ENCODE measurements around the gene TRABD2B.

TRABD2B gene

DNA sequence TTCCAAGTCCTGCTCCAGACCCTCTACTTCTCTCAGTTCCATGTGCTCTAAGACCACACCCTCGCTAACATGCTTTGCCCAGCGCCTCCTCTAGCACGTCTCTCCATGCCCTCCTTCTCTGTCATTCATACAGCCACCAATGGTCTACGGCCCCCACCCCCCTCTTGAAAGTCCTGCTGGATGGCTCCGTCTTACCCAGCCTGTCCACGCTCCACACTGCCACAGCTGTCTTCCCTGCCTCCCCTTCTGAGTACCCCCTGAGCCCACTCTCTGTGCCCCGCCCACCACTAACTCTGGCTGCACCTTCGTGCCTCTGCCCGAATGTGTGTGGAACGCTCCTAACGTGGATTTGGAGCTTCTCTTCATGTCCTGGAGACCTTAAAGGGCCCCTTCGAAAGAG is 244.6 kb downstream of the TRABD2B start:
- DNase-seq = no peak

DNA sequence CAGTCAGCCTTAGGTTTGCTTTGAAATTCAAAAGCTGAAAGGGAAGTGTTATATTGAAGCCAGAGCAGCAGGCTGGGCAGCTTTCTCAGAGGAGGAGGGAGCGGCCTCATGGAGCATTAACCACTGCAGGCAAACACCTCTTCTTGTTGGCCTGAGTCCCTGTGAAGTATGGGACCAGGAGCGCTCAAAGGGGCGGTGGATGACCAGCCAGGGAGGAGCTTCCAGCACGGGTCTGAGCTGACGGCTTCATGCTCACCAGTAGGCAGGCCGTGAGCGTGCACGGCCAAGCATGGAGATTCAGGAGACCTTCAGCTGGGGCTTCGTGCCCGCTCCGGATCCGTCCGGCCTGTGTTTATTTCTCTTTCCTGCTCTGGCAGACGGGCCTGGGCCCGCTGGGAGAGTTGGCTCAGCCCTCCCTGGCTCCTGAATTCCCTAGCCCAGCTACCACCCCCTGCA is 245.2 kb downstream of the TRABD2B start:
- DNase-seq = no peak

DNA sequence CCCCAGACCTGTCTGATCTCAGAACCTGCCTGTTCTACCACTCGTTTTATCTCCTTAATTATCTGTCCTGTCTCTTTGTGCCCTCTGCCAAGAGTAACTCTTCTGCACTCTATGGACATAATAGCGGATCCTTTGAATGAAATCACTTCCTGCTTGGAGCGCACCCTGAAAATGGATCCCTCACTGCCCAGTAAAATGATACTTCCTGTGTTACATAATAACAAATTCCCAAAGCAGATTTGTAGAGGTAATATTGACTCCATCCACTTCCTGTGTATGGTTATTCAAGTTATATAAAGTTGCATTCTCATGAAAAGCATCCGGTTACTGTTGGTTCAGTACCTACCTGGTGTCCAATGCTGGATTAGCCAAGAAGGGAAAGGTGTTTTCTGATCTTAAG is 246.0 kb downstream of the TRABD2B start:
- DNase-seq = no peak

DNA sequence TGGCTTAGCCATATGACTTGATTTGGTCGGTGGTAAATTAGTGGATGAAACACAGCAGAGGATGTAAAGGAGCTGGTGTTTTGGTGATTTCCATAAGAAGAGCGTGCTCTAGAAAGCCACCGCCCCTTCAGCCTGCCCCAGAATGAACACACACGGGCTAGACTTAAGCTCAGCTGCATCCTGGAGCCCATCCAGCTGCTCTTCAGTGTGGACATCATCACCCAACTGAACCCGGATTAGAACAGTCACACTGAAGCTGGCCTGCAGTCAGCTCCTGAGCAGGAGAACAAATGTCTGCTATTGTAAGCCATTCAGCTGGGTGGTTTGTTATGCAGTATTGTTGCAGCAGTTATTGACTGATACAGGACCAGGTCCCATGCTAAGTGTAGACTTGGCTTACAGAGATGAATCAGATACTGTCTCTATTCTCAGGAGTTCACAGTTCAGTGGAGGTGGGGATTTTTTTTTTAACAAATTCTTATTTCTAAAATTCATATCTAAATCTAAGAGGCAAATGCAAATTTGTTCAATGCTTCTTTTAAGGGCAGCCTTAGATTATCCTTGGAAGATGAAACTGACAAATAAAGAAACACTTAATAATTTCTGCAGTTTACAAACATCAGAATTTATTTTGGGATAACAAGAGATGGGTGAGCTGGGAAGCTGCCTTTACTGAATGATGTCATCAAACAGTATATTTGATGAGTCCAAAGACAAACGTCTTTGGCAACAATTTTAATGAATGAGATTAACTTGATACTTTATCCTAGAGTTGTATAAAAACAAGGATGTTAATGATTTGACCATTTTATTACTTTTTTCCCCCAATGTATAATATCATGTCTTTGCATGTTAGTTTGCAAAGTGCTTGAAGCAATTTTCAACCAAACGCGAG is 251.2 kb downstream of the TRABD2B start:
- DNase-seq = no peak

DNA sequence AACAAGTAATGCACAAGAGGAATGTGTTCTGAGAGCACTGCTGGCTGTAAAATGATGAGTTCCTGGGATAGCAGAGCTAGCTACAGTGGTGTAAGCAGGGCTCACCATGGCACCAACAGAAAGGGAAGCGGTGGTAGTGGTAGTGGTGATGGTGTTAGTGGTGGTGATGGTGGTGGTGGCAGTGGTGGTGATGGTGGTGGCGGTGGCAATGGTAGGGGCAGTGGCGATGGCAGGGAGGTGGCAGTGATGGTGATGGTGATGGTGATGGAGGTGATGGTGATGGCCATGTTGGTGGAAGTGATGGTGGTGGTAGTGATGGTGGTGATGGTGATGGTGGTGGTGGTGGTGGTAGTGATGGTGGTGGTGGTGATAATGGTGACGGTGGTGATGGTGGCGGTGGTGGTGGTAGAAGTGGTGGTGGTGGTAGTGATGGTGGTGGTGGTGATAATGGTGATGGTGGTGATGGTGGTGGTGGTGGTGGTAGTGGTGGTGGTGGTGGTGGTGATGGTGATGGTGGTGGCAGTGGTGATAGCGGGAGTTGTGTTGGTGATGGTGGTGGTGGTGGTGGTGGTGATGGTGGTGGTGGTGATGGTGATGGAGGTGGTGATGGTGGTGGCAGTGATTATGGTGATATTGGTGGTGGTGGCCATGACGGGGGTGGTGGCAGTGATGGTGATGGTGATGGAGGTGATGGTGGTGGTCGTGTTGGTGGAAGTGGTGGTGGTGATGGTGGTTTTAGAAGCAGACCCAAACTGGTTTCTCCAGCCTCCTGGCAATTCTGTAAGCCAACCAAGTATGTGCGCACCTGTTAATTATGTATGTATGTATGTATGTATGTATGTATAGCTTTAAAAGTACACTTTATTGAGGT is 254.1 kb downstream of the TRABD2B start:
- no peak for DNase-seq

DNA sequence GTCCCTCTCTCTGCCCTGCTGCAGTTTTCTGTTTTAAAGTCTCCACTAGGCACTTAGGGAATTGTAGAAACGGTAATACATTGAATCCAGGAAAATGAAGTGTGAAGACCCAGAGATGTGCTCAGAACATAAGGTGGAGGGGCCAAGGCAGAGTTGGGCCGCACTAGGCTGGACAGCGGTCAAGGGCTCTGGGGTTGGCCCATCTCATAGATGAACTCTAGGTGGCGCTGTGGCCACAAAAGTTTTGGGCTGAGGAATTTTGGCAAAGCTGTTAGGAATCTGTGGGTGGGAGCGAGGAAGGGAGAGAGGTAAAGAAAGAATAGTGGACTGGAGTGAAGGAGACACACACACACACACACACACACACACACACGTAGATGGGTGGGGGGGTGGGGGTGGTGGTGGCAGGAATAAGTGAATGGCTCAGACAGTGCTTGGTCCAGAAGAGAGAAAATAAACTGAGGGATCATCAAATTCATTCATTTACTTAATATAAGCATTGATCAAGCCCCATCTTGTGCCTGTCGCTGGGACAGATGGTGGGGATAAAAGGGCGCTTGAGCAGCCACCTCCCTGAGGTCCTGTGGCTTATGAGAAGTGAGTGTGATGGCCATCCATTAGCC is 258.5 kb downstream of the TRABD2B start:
- peak; percentile 20 to 50 (median 40) for DNase-seq

DNA sequence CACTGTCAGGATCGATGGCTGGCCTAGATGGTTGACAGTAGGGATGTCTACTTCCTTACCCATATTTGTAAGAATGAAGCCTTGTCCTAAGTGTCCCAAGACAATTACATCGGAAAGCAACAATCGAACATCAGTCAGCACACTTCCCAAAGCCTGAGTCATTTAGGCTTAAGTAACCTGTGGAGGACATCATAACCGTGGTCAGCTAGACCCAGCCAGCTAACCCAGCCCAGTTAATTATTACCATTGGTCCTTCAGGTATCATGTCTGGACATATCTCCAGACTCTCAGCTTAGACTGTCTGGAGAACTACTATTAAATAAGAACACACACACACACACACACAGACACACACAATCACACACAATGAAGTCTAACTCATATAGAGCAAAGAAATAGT is 264.7 kb downstream of the TRABD2B start:
- DNase-seq = no peak

DNA sequence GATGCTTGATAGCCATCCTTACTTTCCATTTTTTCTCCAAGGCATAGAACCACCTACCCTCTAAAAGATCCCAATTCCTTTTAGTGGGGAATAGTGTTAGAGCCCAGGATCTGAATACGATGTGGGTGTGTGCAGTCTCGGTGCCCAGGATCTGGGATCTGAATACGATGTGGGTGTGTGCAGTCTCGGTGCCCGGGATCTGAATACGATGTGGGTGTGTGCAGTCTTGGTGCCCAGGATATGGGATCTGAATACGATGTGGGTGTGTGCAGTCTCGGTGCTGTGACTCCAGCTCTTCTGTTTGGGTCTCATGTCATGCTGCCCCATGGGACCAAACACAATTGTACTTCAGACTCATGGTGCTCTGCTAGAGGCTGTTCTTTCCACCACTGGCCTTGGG is 265.5 kb downstream of the TRABD2B start:
- no peak for DNase-seq

DNA sequence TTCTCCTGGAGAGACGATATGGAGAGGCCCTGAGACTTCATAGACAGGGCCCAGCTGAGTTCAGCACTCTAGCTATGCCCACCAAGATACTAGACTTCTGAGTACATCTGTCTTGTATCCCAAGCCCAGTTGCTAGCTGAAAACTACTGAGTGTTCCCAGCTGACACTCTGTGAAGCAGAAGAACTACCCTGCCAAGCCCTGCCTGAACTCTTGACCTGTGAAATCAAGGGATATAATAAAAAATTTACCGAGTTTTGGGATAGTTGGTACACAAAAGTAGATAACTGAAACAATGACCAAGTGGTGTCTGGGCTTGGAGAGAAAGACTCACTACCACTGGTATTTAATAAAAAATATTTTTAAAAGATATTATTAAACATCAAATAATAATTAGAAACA is 267.5 kb downstream of the TRABD2B start:
- DNase-seq = no peak

DNA sequence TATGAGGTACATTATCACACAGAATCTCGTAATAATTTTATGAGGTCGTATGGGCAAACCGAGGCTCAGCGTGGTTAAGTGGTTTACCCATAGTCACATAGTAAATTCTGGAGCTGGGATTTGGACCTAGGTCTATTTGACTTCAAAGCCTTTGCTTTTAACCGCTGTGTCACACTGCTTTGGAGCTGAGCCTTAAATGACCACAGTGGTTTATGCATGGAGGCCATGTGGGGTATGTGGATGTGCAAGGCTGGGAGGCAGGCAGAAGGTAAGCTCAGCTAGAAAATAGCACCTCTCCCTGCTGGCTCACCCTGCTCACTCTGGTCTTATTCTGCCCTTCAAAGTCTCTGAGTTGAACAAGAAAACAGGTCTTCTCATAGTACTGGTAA is 269.5 kb downstream of the TRABD2B start:
- no peak for DNase-seq

DNA sequence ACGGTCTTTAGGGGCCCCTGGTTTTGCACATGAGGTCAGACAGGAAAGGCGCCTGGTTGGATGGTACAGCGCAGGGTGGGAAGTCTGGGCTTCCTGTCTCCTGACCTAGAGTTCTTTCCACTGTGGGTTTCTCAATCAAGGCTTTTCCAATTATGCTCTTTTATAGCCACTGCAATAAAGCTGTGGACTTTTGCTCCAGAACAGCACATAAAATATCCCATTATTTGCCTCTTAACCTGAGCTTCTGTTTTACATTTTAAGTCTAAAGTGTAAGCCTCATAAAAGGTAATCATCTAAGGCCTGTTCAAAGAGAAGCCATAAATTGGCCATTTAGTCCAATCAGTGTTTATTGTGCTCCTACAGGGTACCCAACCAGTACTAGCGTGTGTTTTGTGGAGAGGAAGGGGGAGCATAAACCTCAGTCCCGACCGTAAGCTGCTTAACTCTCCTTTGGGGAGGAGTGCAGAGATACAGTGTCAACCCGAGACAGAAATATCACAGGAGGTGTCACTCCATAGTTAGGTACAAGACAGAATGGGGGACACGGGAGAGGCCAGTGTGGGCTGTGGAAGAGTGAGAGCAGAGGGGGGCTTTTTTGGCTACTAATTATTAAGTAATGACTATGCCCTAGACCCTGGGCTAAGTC is 270.0 kb downstream of the TRABD2B start:
- DNase-seq = no peak

DNA sequence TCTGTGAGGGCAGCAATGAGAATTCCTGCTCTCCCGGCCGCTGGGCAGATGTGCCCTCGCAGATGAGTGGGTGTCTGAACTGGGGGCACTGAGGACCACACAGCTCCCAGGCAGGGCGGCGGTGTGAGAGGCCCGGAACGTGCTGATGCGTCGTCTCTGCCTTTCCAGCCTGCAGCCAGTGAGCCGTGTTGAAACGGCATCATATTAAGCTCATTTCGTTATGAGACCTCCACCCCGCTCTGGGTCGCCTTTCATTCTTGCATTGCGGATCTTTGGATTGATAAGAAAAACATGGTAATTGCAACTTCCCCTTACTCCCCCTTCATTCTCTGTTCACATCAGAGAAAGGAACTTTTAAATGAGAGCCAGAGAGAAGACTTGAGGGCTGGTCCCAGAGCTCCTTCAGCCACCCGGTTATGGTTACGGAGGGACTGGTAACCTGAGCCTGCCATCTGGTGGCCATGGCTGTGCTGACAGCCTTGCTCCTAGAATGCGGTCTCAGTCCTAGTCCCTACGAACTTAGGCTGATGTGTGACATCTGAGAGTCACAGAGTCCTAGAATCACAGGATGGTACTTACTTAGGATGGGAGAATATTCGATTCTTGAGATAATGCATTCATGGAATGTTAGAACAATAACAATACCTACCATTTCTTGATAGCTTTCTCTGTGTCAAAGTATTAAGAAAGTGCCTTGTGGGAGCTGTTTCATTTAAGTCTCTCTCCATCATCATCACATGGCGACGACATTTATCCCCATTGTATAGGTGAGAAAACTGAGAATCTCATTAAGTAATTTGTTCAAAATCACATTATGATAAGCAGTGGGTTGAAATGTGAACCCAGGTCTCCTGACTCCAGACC is 271.0 kb downstream of the TRABD2B start:
- peak; percentile 72 to 84 (median 76) for DNase-seq

DNA sequence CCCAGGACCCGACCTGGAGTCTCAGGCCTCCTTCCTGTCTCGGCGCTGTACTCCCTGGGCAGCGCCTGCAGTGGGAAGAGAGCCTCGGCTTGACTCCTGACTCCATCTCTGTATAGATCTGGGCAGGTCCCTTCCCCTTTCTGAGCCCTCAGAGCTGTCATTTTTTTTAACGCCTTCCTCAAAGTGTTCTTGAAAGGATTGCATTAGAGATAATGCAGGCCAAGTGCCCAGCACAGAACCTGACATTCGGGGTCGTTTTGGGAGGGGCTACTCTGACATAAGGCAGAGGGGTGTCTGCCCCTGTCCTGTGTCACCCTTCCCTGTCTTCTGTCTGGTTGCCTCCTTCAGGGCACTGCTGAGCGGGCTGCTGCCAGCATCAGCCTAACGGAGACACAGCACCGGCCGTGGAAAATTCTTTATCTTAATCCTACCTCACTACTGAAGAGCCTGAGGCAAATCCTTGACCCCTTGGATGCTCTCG is 271.6 kb downstream of the TRABD2B start:
- peak in 3 of 4 experiments; percentile 27 to 38 (median 38) for DNase-seq

DNA sequence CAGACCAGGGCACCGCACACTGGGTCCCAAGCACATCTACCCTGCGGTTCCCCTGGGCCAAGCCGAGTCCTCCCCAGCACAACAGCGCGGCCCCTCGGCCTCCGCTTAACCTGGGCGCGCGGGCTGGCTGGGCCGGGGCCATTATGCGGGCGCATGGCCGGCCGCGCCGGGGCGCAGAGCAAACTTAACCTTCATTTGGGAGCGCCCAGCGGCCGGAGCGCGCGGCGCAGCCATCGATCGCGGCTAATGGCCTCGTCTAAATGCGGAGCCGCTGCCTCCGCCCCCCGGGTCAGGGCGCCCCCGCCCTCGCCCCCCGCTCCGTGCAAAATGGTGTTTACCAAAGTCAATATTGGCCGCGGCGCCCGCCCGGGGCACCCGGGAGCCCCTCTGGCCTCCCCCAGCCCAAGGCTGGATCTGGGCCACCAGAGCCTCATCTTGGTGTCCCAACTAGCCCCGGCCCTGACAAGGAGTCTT is 272.1 kb downstream of the TRABD2B start:
- DNase-seq = peak in 1 of 4 experiments; percentile 13

DNA sequence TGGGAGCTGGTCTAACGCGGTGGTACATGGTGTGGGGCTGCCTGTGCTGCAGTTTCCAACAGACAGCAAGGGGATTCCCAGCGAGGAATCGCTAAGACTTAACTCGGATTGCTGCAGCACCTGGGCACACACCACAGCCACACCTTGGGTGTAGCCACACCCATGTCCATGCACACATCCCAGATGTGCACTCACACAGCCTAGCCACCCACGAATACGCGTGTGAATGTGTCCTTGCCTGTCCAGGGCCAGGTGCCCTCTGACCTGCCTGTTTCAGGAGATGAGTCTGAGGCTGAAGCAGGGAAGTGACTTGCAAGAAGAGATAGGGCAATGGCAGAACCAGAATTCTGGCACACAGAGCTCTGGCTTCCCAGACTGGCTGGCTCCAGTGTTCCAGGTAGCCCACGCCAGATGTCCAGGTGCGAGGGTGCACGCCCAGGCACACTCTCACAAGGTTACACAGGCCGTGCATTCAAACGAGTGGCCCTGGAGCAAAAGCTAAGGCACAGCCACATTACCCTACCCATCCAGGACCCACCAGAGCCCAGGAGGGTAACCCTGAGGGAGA is 272.7 kb downstream of the TRABD2B start:
- no peak for DNase-seq

DNA sequence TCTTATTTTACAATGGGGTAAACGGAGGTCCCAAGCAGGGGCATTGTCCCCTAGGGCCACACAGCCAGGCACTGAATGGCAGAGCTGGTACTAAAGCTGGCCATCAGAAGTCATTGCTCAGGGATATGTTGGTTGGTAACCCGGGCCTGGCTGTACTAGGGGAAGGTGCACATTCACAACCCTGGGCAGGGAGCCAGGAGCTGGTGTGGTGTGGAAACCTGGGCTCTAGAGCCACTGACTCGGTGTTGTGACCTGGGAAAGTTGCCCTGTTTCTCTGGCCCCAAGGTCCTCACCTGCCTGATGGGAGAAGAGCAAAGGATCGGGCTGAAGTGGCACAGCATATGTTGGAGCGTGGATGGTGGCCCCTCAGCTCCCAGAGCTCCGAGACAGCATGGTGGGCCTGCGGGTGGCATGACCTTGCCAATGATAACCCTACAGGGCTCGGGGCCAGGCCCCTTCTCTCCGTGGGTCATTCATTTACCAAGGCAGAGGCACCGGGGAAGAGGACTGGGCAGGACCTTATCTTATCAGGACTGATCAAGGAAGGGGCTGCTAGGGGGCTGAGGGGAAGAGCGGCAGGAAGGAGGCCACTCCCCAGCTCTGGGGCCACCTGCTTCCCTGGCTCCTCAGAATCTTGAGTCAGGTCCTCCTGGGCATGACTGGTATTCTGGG is 274.1 kb downstream of the TRABD2B start:
- DNase-seq = no peak

DNA sequence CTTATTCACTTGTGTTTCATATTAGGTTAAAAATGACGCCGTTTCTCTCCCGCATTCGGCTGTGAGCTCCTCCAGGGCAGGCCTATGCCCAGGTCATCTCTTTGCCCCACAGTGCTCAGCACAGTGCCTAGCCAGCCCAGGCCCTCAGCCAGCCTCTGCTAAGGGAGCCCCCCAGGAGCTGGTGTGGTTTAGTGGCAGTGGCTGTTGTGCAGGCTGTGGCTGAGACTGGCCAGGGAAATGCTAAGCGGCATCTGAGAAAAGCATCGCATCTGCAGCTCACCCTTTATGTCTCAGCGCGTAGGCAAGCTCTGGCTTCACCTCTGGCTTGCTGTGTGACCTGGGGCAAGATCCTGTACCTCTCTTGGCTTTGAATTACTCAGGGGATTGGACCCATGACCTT is 275.1 kb downstream of the TRABD2B start:
- DNase-seq = no peak

DNA sequence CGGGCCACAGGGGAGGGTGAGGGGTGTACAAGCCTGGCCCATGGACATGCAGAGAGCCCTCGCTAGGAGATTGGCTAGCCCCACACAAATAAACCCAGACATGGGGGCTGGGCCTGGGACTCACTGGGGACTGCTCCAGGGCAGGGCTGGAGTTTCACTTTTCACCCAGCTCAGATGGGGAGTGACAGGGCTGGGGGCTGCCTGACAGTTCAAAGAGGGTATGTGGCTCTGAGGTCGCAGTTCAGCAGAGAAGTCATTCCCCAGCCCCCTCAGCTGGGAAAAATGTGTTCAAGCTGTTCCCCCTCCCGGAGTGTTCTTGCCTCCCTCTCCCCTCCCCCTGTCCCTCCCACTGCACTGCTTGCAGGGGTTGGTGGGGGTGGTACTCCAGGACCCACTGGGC is 277.1 kb downstream of the TRABD2B start:
- DNase-seq = no peak

DNA sequence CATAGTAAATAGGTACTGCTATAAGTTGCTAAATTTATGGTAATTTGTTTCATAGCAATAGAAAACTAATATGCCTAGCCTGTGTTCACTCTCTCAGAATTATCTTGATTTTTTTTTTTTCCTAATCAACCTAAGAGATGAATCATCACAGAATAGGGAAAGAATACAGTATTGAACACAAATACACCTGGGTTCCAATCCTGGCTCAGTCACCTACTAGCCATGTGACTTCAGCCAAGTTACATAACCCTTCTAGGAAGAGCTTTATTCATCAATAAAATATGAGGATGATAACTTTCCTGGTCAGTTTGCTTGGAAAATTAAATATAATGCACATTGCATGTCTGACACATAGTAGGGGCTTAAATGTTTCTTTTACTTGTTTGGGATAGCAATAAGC is 279.8 kb downstream of the TRABD2B start:
- no peak for DNase-seq
